ENCODE measurements around the gene ARMC8.

The ARMC8 gene

GRCh38 chr3:138197524-138197923 is 10.4 kb downstream of the ARMC8 start:
- no peak overlapping the region for H3K4me3 ChIP-seq (ENCODE audit: low read depth, low read length)
- TF ChIP-seq, protein P1, sequence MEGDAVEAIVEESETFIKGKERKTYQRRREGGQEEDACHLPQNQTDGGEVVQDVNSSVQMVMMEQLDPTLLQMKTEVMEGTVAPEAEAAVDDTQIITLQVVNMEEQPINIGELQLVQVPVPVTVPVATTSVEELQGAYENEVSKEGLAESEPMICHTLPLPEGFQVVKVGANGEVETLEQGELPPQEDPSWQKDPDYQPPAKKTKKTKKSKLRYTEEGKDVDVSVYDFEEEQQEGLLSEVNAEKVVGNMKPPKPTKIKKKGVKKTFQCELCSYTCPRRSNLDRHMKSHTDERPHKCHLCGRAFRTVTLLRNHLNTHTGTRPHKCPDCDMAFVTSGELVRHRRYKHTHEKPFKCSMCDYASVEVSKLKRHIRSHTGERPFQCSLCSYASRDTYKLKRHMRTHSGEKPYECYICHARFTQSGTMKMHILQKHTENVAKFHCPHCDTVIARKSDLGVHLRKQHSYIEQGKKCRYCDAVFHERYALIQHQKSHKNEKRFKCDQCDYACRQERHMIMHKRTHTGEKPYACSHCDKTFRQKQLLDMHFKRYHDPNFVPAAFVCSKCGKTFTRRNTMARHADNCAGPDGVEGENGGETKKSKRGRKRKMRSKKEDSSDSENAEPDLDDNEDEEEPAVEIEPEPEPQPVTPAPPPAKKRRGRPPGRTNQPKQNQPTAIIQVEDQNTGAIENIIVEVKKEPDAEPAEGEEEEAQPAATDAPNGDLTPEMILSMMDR (IDR thresholded peaks at IDR 0.05; ENCODE audit: low read depth, low read length, missing control alignments) = no peak
- DNase-seq (ENCODE audit: low read depth) = no peak

GRCh38 chr3:138199851-138200250 is 12.8 kb downstream of the ARMC8 start:
- H3K4me3 ChIP-seq (ENCODE audit: low read depth, low read length) = no peak overlapping the region
- DNase-seq (ENCODE audit: low read depth) = no peak
- TF ChIP-seq, protein P1 (IDR thresholded peaks at IDR 0.05; ENCODE audit: low read depth, low read length, missing control alignments) = no peak

DNA sequence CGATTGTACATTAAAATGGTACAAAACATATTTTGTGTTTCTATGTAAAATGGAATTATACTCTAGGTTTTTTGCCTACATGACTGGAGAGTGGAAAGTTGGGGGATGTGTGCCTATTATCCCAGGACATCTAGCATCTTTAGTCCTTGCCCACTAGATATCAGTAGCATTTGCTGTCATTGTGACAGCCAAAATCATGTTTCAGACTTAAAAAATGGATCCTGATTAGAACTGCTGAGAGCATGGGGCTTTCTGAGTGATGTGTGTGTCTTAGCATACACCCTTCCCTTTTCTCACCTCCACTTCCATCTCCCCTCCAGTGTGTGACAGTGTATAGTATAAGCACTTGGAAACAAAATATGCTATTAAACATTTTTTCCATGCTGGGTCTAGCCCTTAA is 13.3 kb downstream of the ARMC8 start:
- TF ChIP-seq, protein P1 (IDR thresholded peaks at IDR 0.05; ENCODE audit: low read depth, low read length, missing control alignments) = no peak
- no peak for DNase-seq (ENCODE audit: low read depth)
- no peak overlapping the region for H3K4me3 ChIP-seq (ENCODE audit: low read depth, low read length)

DNA sequence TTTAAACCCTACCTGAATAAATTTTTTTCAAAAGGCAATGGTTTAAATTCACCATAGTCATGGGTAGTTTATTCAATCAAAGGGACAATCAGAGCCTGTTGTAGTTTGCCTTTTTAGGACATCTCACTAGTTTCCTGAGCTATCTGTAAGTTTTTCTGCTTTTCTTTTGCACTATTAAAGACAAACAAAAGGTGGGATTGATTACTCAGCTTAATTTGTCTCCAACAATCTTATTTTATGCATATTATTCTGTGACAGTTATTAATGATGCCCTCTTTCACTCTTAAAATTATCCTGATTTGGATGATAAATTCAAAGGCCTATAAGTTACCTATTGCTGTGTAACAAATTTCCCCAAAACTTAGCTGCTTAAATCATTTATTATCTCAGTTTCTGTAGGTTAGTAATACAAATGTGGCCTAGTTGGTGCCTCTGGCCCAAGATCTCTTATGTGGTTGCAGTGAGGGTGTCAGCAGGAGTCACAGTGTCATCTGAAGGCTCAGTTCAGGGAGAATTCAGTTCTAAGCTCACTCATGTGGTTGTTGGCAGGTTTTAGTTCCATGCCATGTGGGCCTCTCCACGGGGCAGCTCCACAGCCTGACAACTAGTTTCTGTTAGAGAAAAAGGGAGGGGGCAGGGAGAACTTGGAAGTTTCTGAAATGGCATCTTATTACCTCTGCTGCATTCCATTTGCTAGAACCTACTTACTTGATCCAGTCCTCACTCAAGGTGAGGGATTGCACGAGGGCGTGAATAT is 16.0 kb downstream of the ARMC8 start:
- TF ChIP-seq, protein P1 (IDR thresholded peaks at IDR 0.05; ENCODE audit: low read depth, low read length, missing control alignments) = no peak
- DNase-seq (ENCODE audit: low read depth) = no peak
- no peak overlapping the region for H3K4me3 ChIP-seq (ENCODE audit: low read depth, low read length)

DNA sequence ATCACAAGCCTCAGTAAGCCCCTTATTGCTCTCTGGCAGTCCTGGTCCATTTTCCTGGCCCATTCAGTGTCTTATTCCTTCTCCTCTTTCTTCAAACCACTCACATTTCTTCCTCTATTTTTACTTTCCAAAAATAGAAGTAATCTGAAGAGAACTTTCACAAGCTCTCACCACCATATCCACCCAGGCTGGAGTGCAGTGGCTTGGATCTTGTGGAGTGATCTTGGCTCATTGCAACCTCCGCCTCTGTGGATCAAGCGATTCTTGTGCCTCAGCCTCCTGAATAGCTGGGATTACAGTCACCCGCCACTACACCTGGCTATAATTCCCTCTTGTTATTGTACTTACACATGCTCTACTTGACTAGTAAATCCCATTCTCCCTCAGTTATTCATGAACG is 16.8 kb downstream of the ARMC8 start:
- no peak overlapping the region for H3K4me3 ChIP-seq (ENCODE audit: low read depth, low read length)
- no peak for DNase-seq (ENCODE audit: low read depth)
- TF ChIP-seq, protein P1 (IDR thresholded peaks at IDR 0.05; ENCODE audit: low read depth, low read length, missing control alignments) = no peak

- no peak for DNase-seq (ENCODE audit: low read depth)
- H3K4me3 ChIP-seq (ENCODE audit: low read depth, low read length) = no peak overlapping the region
- TF ChIP-seq, protein P1 (IDR thresholded peaks at IDR 0.05; ENCODE audit: low read depth, low read length, missing control alignments) = no peak
These were observed 18.4 kb downstream of the ARMC8 start for GRCh38 chr3:138205527-138205926.

- TF ChIP-seq, protein P1 (IDR thresholded peaks at IDR 0.05; ENCODE audit: low read depth, low read length, missing control alignments) = no peak
- no peak overlapping the region for H3K4me3 ChIP-seq (ENCODE audit: low read depth, low read length)
- no peak for DNase-seq (ENCODE audit: low read depth)
These were observed 19.1 kb downstream of the ARMC8 start for GRCh38 chr3:138206196-138206595.

All from GM12864 (cell line).